ENCODE results near the gene CNTLN.
"Not testable (repeated sequence)": the region's sequence is repeated elsewhere in the genome, so short reads cannot be mapped to it uniquely, and the experiment has no call there.

CNTLN gene

GRCh38 chr9:17230646-17231045 lies 95.8 kb downstream of the CNTLN start:
- no peak for TF ChIP-seq CTCF (IDR thresholded peaks at IDR 0.05; ENCODE audit: low read depth, low read length, missing control alignments)
- no peak overlapping the region for H3K4me3 ChIP-seq (ENCODE audit: low read depth, low read length)
- in situ Hi-C loops (cut with HindIII; ENCODE audit: low sequenced_read_pairs): no loop called here
- no peak for DNase-seq (ENCODE audit: low read depth)

GRCh38 chr9:17236147-17236546 lies 101.3 kb downstream of the CNTLN start:
- no peak for TF ChIP-seq CTCF (IDR thresholded peaks at IDR 0.05; ENCODE audit: low read depth, low read length, missing control alignments)
- in situ Hi-C loops (cut with HindIII; ENCODE audit: low sequenced_read_pairs): no loop called here
- no peak for DNase-seq (ENCODE audit: low read depth)
- H3K4me3 ChIP-seq (ENCODE audit: low read depth, low read length): no peak overlapping the region

GRCh38 chr9:17246770-17247169 lies 111.9 kb downstream of the CNTLN start:
- no peak for DNase-seq (ENCODE audit: low read depth)
- in situ Hi-C loops (cut with HindIII; ENCODE audit: low sequenced_read_pairs): no loop called here
- no peak for TF ChIP-seq CTCF (IDR thresholded peaks at IDR 0.05; ENCODE audit: low read depth, low read length, missing control alignments)
- no peak overlapping the region for H3K4me3 ChIP-seq (ENCODE audit: low read depth, low read length)

GRCh38 chr9:17251100-17251499 lies 116.3 kb downstream of the CNTLN start:
- DNase-seq (ENCODE audit: low read depth): no peak
- no peak for TF ChIP-seq CTCF (IDR thresholded peaks at IDR 0.05; ENCODE audit: low read depth, low read length, missing control alignments)
- no peak overlapping the region for H3K4me3 ChIP-seq (ENCODE audit: low read depth, low read length)
- in situ Hi-C loops (cut with HindIII; ENCODE audit: low sequenced_read_pairs): no loop called here

- DNase-seq (ENCODE audit: low read depth); in situ Hi-C loops (cut with HindIII; ENCODE audit: low sequenced_read_pairs): not testable (repeated sequence)
Observed at GRCh38 chr9:17268531-17269188, 133.8 kb downstream of the CNTLN start.

GRCh38 chr9:17269799-17270198 lies 135.0 kb downstream of the CNTLN start:
- TF ChIP-seq CTCF (IDR thresholded peaks at IDR 0.05; ENCODE audit: low read depth, low read length, missing control alignments): no peak
- DNase-seq (ENCODE audit: low read depth): no peak
- in situ Hi-C loops (cut with HindIII; ENCODE audit: low sequenced_read_pairs): no loop called here
- no peak overlapping the region for H3K4me3 ChIP-seq (ENCODE audit: low read depth, low read length)

More at GRCh38 chr9:17268531-17269188, 133.8 kb downstream of the CNTLN start:
- H3K4me3 ChIP-seq (ENCODE audit: low read depth, low read length): not testable (repeated sequence)

GRCh38 chr9:17272536-17272935 lies 137.7 kb downstream of the CNTLN start:
- in situ Hi-C loops (cut with HindIII; ENCODE audit: low sequenced_read_pairs): no loop called here
- no peak for TF ChIP-seq CTCF (IDR thresholded peaks at IDR 0.05; ENCODE audit: low read depth, low read length, missing control alignments)
- DNase-seq (ENCODE audit: low read depth): no peak
- H3K4me3 ChIP-seq (ENCODE audit: low read depth, low read length): no peak overlapping the region
